ENCODE results near the gene MYT1. TPM values are rescaled to one million over a fixed set of nuclear protein-coding genes. Genes with fewer than 3 reads are reported as not detected.
A peak's percentile ranks its signal among the peaks of the same experiment; 100 is the strongest.

The MYT1 gene
- total and polyA plus RNA-seq, 2 of the 13 experiments (the other 11 are each of a cell fraction or from before 2014, with no cell fraction given) = 0.58 to 2.5 TPM

GRCh38 chr20:64151633-64152530, 12.4 kb upstream of the MYT1 start (continued):
- TF ChIP-seq BCLAF1 (IDR thresholded peaks at IDR 0.05) (no peak), GABPA (IDR thresholded peaks at IDR 0.05; ENCODE audit: low read depth, low read length) (no peak), GABPA (CRISPR knock-in tag; IDR thresholded peaks at IDR 0.05; ENCODE audit: low read depth) (peak; percentile 60), IRF9 (CRISPR knock-in tag; IDR thresholded peaks at IDR 0.05; ENCODE audit: borderline replicate concordance) (no peak), BHLHE40 (IDR thresholded peaks at IDR 0.05; ENCODE audit: low read length) (peak; percentile 41), ZNF687 (CRISPR knock-in tag; IDR thresholded peaks at IDR 0.05) (peak; percentile 26; the same call in 1 of the 2 replicates), GMEB2 (CRISPR knock-in tag; IDR thresholded peaks at IDR 0.05; ENCODE audit: low read depth) (no peak), ZNF737 (CRISPR knock-in tag; IDR thresholded peaks at IDR 0.05; ENCODE audit: borderline replicate concordance) (no peak), XRCC5 (optimal IDR thresholded peaks at IDR 0.05; ENCODE audit: low read length) (peak; percentile 32), SYNCRIP (IDR thresholded peaks at IDR 0.05; ENCODE audit: insufficient read depth, low read depth, low read length) (no peak), MED1 (CRISPR knock-in tag; IDR thresholded peaks at IDR 0.05) (peak; percentile 45; the same call in 1 of the 2 replicates), ZNF367 (CRISPR knock-in tag; IDR thresholded peaks at IDR 0.05; ENCODE audit: borderline replicate concordance) (no peak), GATA4 (IDR thresholded peaks at IDR 0.05; ENCODE audit: borderline replicate concordance, low read depth) (no peak)

Measured in HepG2 (cell line).